GM23338 (cell line): Measurements from ENCODE around the gene MYBPC2. TPM values are rescaled to one million over a fixed set of nuclear protein-coding genes. Genes with fewer than 3 reads are reported as not detected.

Experiments used
- ATAC-seq: fragments of 200-7000 bp; cut with Tn5 transposase; 3 replicates; pipeline ENCODE4 v1.9.1; 2020
- DNase-seq: peaks from one replicate; pipeline ENCODE4 v3.0.0-alpha.2; 2015; ENCODE audit warnings: low spot score
- H2AFZ ChIP-seq: fragments of 200-600 bp; sonication (generic); 2 replicates; pipeline ENCODE4 v1.8.0; 2016; ENCODE audit warnings: antibody characterized with exemption, mild to moderate bottlenecking, moderate library complexity
- H3F3A ChIP-seq: fragments of 200-600 bp; sonication (generic); replicated peaks from 2 replicates; pipeline ENCODE4 v1.8.0; 2017; ENCODE audit warnings: antibody characterized with exemption, mixed run types, low read depth
- H3K27ac ChIP-seq: fragments of 200-600 bp; sonication (generic); 2 replicates; pipeline ENCODE4 v1.6.1; 2016; ENCODE audit warnings: low read depth
- H3K27me3 ChIP-seq: fragments of 200-600 bp; sonication (generic); 2 replicates; pipeline ENCODE4 v1.8.0; 2016; ENCODE audit warnings: mild to moderate bottlenecking, mixed run types, moderate library complexity; ENCODE audit not compliant: insufficient read depth
- H3K36me3 ChIP-seq: fragments of 200-600 bp; sonication (generic); 2 replicates; pipeline ENCODE4 v1.8.0; 2016; ENCODE audit warnings: mild to moderate bottlenecking; ENCODE audit not compliant: insufficient read depth
- H3K4me1 ChIP-seq: fragments of 200-600 bp; sonication (generic); 2 replicates; pipeline ENCODE4 v1.8.0; 2016; ENCODE audit warnings: mild to moderate bottlenecking, moderate library complexity; ENCODE audit not compliant: insufficient read depth
- H3K4me2 ChIP-seq: fragments of 200-600 bp; sonication (generic); 2 replicates; pipeline ENCODE4 v1.7.1; 2017; ENCODE audit warnings: mixed run types
- H3K4me3 ChIP-seq: fragments of 200-600 bp; sonication (generic); 2 replicates; pipeline ENCODE4 v1.6.1; 2016; ENCODE audit warnings: mixed run types
- H3K79me2 ChIP-seq: fragments of 200-600 bp; sonication (generic); replicated peaks from 2 replicates; pipeline ENCODE4 v1.8.0; 2017; ENCODE audit warnings: mild to moderate bottlenecking; ENCODE audit not compliant: insufficient read depth
- H3K9me2 ChIP-seq: fragments of 200-600 bp; sonication (generic); 2 replicates; pipeline ENCODE4 v1.8.0; 2017; ENCODE audit not compliant: insufficient read depth
- H4K20me1 ChIP-seq: fragments of 200-600 bp; sonication (generic); replicated peaks from 2 replicates; pipeline ENCODE4 v1.8.0; 2017; ENCODE audit warnings: mild to moderate bottlenecking; ENCODE audit not compliant: insufficient read depth
- H3K27ac Mint-ChIP-seq: 2 replicates; pipeline ENCODE4 v1.8.0; 2020; ENCODE audit warnings: inconsistent platforms, mild to moderate bottlenecking, moderate library complexity, mixed read lengths
- H3K27me3 Mint-ChIP-seq: 3 replicates; pipeline ENCODE4 v1.8.0; 2022; ENCODE audit warnings: low read depth, mild to moderate bottlenecking, moderate library complexity, mixed read lengths, inconsistent platforms; ENCODE audit not compliant: insufficient read depth, poor library complexity
- H3K36me3 Mint-ChIP-seq: 3 replicates; pipeline ENCODE4 v1.8.0; 2021; ENCODE audit warnings: low read depth, mild to moderate bottlenecking, inconsistent platforms, moderate library complexity, mixed read lengths
- H3K4me1 Mint-ChIP-seq: 3 replicates; pipeline ENCODE4 v1.8.0; 2020; ENCODE audit warnings: mild to moderate bottlenecking, inconsistent platforms, mixed read lengths
- H3K4me3 Mint-ChIP-seq: 3 replicates; pipeline ENCODE4 v1.8.0; 2021; ENCODE audit warnings: moderate library complexity, mild to moderate bottlenecking, inconsistent platforms, mixed read lengths
- H3K9me3 Mint-ChIP-seq: 3 replicates; pipeline ENCODE4 v1.8.0; 2020; ENCODE audit warnings: moderate library complexity, mild to moderate bottlenecking, inconsistent platforms, mixed read lengths
- CREB1 ChIP-seq: fragments of 250-450 bp; sonication (Bioruptor Pico); IDR thresholded peaks from 2 replicates; pipeline ENCODE4 v1.5.0; 2020; ENCODE audit warnings: low read depth, mild to moderate bottlenecking, moderate library complexity
- CTCF ChIP-seq, 2 experiments: fragments of 200-600 bp in 1 of 2; sonication (generic) in 1 of 2; conservative IDR thresholded peaks; 2 replicates each; pipeline versions ENCODE4 v1.5.1 to v1.6.1; 2016 to 2017; ENCODE audit warnings: antibody characterized with exemption in 2 of 2, low read depth in 2 of 2, mild to moderate bottlenecking in 2 of 2, moderate library complexity in 1 of 2
- JUNB ChIP-seq: IDR thresholded peaks from one replicate; pipeline ENCODE4 v1.6.1; 2016; ENCODE audit warnings: antibody characterized with exemption; ENCODE audit not compliant: unreplicated experiment
- NANOG ChIP-seq: IDR thresholded peaks from 2 replicates; pipeline ENCODE4 v1.6.1; 2016; ENCODE audit warnings: antibody characterized with exemption, borderline replicate concordance
- POLR2AphosphoS5 ChIP-seq: IDR thresholded peaks from 2 replicates; pipeline ENCODE4 v1.6.1; 2016; ENCODE audit warnings: antibody characterized with exemption, low read depth
- REST ChIP-seq: IDR thresholded peaks from one replicate; pipeline ENCODE4 v1.6.1; 2018; ENCODE audit warnings: antibody characterized with exemption; ENCODE audit not compliant: unreplicated experiment
- STAT1 ChIP-seq: IDR thresholded peaks from one replicate; pipeline ENCODE4 v1.6.1; 2016; ENCODE audit warnings: antibody characterized with exemption; ENCODE audit not compliant: unreplicated experiment
- polyA plus RNA-seq: library from polyadenylated mRNA; unstranded; fragments of >200 nt; fragmentation: Nextera tagmentation; extraction: Ambion mirVana; gene quantifications from 2 replicates; pipeline ENCODE4 v1.2.1, GENCODE V29; 2016
- total RNA-seq: library from RNA; depleted of rRNA; stranded (reverse); fragments of >200 nt; shearing (Covaris generic); gene quantifications from 2 replicates; pipeline ENCODE4 v1.2.3, GENCODE V29; 2014
- TF ChIP-seq, protein P1 (sequence below): fragments of 250-450 bp; sonication (Bioruptor Pico); IDR thresholded peaks from 2 replicates; pipeline ENCODE4 v1.5.0; 2020; ENCODE audit warnings: mild to moderate bottlenecking, moderate library complexity

Gene MYBPC2
- total and polyA plus RNA-seq, 2 experiments from 2014 or later: 4.2 to 5.9 TPM

- no peaks in the 10 kb centered on the region for H3K9me2 ChIP-seq
- H3K4me3 ChIP-seq: no peak overlapping the region
- DNase-seq (peak; percentile 97), ATAC-seq (no peak)
- H3F3A ChIP-seq: 0 out of 2 replicates have a peak, but pooled peaks cover 4% of the 10 kb centered on the region
- H3K4me1 Mint-ChIP-seq: no peaks in the 10 kb centered on the region; the same call in 2 of the 3 replicates
- H4K20me1 ChIP-seq: no peaks in the 10 kb centered on the region
- no peaks in the 10 kb centered on the region for H3K79me2 ChIP-seq
- no peak overlapping the region for H3K27ac ChIP-seq
- peaks cover 62% of the 10 kb centered on the region for H3K36me3 Mint-ChIP-seq
- no peak overlapping the region for H2AFZ ChIP-seq
- peaks cover 19% of the 10 kb centered on the region; the same call in 1 of the 2 replicates for H3K4me1 ChIP-seq
- H3K27me3 Mint-ChIP-seq: peaks cover 5% of the 10 kb centered on the region
- peaks cover 99% of the 10 kb centered on the region for H3K9me3 Mint-ChIP-seq
- peaks cover 54% of the 10 kb centered on the region for H3K27me3 ChIP-seq
- peaks cover 9% of the 10 kb centered on the region for H3K36me3 ChIP-seq
- H3K4me2 ChIP-seq: no peak overlapping the region
- no peak overlapping the region for H3K27ac Mint-ChIP-seq
- TF ChIP-seq CTCF (conservative IDR thresholded peaks at IDR 0.05; ENCODE audit: low read depth in 2 of 2): peak; percentile 91 to 99
- no peak for TF ChIP-seq STAT1
- TF ChIP-seq REST: no peak
- 0 out of 2 replicates have a peak, but pooled peaks have one; percentile 26 for TF ChIP-seq POLR2AphosphoS5
- H3K4me3 Mint-ChIP-seq: no peak overlapping the region
Observed at GRCh38 chr19:50486823-50487515, 54.3 kb downstream of the MYBPC2 start.

DNA sequence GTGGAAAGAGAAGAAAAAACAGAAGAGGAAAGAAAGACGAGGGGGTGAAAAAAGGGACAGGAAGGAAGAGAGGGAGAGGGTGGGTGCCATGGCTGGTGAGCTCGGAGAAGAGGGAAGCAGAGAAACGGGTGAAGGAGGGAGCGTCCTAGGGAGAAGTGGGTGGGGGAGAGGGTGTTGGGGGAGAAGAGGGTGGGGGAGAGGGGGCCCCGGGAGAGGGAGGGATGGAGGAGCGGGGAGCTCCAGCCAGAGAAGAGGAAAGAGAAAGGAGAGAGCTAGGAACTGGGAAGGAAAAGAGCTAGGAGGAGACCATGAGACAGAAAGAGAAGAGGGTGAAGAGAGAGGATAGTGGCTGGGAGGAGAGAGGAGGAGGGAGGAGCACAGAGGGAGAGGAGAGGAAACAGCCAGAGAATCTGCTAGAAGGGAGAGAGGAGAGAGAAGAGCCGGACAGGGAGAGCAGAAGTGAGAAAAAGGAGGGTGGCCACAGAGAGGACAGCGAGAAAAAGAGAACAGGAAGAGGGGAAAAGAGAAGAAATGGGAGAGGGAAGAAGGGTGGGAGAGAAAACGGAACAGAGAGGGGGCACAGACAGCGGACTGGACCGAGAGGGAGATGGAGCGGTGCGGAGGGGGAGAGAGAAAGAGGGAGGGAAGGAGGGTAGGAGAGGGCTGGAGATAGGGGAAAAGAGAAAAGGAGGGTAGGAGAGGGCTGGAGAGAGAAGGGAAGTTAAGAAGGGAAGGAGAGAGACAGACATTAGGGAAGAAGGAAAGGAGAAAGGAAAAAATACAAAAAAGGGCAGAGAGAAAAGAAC, 55.9 kb downstream of the MYBPC2 start:
- no peaks in the 10 kb centered on the region for H3K9me2 ChIP-seq
- no peaks in the 10 kb centered on the region for H4K20me1 ChIP-seq
- peaks cover 69% of the 10 kb centered on the region for H3K27me3 ChIP-seq
- H2AFZ ChIP-seq: no peak overlapping the region
- H3F3A ChIP-seq: 0 out of 2 replicates have a peak, but pooled peaks cover 4% of the 10 kb centered on the region
- H3K27ac Mint-ChIP-seq: no peak overlapping the region
- ATAC-seq (no peak), DNase-seq (no peak)
- no peak overlapping the region for H3K4me3 Mint-ChIP-seq
- no peak overlapping the region; the same call in 1 of the 2 replicates for H3K4me3 ChIP-seq
- H3K4me2 ChIP-seq: peak overlapping the region; percentile 69; the same call in 1 of the 2 replicates
- peaks cover 57% of the 10 kb centered on the region for H3K36me3 Mint-ChIP-seq
- peaks cover 19% of the 10 kb centered on the region; the same call in 1 of the 2 replicates for H3K4me1 ChIP-seq
- H3K9me3 Mint-ChIP-seq: peaks cover 99% of the 10 kb centered on the region
- H3K27ac ChIP-seq: no peak overlapping the region
- peaks cover 5% of the 10 kb centered on the region for H3K27me3 Mint-ChIP-seq
- H3K79me2 ChIP-seq: no peaks in the 10 kb centered on the region
- peaks cover 9% of the 10 kb centered on the region for H3K36me3 ChIP-seq
- H3K4me1 Mint-ChIP-seq: no peaks in the 10 kb centered on the region; the same call in 2 of the 3 replicates
- TF ChIP-seq NANOG (no peak), CREB1 (CRISPR knock-in tag) (no peak), JUNB (no peak)
- TF ChIP-seq, protein P1, sequence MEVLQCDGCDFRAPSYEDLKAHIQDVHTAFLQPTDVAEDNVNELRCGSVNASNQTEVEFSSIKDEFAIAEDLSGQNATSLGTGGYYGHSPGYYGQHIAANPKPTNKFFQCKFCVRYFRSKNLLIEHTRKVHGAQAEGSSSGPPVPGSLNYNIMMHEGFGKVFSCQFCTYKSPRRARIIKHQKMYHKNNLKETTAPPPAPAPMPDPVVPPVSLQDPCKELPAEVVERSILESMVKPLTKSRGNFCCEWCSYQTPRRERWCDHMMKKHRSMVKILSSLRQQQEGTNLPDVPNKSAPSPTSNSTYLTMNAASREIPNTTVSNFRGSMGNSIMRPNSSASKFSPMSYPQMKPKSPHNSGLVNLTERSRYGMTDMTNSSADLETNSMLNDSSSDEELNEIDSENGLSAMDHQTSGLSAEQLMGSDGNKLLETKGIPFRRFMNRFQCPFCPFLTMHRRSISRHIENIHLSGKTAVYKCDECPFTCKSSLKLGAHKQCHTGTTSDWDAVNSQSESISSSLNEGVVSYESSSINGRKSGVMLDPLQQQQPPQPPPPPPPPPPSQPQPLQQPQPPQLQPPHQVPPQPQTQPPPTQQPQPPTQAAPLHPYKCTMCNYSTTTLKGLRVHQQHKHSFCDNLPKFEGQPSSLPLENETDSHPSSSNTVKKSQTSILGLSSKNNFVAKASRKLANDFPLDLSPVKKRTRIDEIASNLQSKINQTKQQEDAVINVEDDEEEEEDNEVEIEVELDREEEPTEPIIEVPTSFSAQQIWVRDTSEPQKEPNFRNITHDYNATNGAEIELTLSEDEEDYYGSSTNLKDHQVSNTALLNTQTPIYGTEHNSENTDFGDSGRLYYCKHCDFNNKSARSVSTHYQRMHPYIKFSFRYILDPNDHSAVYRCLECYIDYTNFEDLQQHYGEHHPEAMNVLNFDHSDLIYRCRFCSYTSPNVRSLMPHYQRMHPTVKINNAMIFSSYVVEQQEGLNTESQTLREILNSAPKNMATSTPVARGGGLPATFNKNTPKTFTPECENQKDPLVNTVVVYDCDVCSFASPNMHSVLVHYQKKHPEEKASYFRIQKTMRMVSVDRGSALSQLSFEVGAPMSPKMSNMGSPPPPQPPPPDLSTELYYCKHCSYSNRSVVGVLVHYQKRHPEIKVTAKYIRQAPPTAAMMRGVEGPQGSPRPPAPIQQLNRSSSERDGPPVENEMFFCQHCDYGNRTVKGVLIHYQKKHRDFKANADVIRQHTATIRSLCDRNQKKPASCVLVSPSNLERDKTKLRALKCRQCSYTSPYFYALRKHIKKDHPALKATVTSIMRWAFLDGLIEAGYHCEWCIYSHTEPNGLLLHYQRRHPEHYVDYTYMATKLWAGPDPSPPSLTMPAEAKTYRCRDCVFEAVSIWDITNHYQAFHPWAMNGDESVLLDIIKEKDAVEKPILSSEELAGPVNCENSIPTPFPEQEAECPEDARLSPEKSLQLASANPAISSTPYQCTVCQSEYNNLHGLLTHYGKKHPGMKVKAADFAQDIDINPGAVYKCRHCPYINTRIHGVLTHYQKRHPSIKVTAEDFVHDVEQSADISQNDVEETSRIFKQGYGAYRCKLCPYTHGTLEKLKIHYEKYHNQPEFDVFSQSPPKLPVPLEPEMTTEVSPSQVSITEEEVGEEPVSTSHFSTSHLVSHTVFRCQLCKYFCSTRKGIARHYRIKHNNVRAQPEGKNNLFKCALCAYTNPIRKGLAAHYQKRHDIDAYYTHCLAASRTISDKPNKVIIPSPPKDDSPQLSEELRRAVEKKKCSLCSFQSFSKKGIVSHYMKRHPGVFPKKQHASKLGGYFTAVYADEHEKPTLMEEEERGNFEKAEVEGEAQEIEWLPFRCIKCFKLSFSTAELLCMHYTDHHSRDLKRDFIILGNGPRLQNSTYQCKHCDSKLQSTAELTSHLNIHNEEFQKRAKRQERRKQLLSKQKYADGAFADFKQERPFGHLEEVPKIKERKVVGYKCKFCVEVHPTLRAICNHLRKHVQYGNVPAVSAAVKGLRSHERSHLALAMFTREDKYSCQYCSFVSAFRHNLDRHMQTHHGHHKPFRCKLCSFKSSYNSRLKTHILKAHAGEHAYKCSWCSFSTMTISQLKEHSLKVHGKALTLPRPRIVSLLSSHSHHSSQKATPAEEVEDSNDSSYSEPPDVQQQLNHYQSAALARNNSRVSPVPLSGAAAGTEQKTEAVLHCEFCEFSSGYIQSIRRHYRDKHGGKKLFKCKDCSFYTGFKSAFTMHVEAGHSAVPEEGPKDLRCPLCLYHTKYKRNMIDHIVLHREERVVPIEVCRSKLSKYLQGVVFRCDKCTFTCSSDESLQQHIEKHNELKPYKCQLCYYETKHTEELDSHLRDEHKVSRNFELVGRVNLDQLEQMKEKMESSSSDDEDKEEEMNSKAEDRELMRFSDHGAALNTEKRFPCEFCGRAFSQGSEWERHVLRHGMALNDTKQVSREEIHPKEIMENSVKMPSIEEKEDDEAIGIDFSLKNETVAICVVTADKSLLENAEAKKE (CRISPR knock-in tag): no peak
